GM18511 (cell line): ENCODE data around the gene LEUTX.

Source experiments
- ATAC-seq: cut with Tn5 transposase; IDR thresholded peaks from one replicate; pipeline ENCODE4 v1.9.1; 2021; ENCODE audit warnings: mild to moderate bottlenecking, moderate library complexity; ENCODE audit not compliant: unreplicated experiment

Gene LEUTX

GRCh38 chr19:39820696-39821095, 42.0 kb downstream of the LEUTX start:
- no peak for ATAC-seq

GRCh38 chr19:39823686-39824085, 45.0 kb downstream of the LEUTX start:
- ATAC-seq, result no peak

GRCh38 chr19:39824143-39825092, 45.8 kb downstream of the LEUTX start:
- ATAC-seq, result peak; percentile 77

GRCh38 chr19:39825093-39825463, 46.4 kb downstream of the LEUTX start:
- no peak for ATAC-seq

- no peak for ATAC-seq
Observed at GRCh38 chr19:39825531-39826076, 47.0 kb downstream of the LEUTX start.

- no peak for ATAC-seq
Observed at GRCh38 chr19:39826311-39826945, 47.8 kb downstream of the LEUTX start.

- no peak for ATAC-seq
Observed at GRCh38 chr19:39827216-39827615, 48.6 kb downstream of the LEUTX start.

- ATAC-seq, result no peak
Observed at GRCh38 chr19:39828015-39828653, 49.5 kb downstream of the LEUTX start.

GRCh38 chr19:39828654-39829032, 50.0 kb downstream of the LEUTX start:
- no peak for ATAC-seq

GRCh38 chr19:39829702-39830275, 51.1 kb downstream of the LEUTX start:
- no peak for ATAC-seq

GRCh38 chr19:39830406-39830805, 51.8 kb downstream of the LEUTX start:
- no peak for ATAC-seq

- ATAC-seq, result no peak
Observed at GRCh38 chr19:39830847-39831246, 52.2 kb downstream of the LEUTX start.

GRCh38 chr19:39831679-39832078, 53.0 kb downstream of the LEUTX start:
- ATAC-seq, result no peak

GRCh38 chr19:39832341-39833083, 53.9 kb downstream of the LEUTX start:
- no peak for ATAC-seq

- ATAC-seq, result no peak
Observed at GRCh38 chr19:39833160-39833463, 54.5 kb downstream of the LEUTX start.

- peak; percentile 90 for ATAC-seq
Observed at GRCh38 chr19:39833464-39834286, 55.0 kb downstream of the LEUTX start, which contains the start of gene DYRK1B. Gene DYRK1B (minus strand): TSS chr19:39834162. CDS start chr19:39831867, 2,295 bp downstream.

GRCh38 chr19:39834287-39834841, 55.7 kb downstream of the LEUTX start:
- no peak for ATAC-seq
